ENCODE measurements around the gene NLGN3.
A peak's percentile ranks its signal among the peaks of the same experiment; 100 is the strongest.
"Not testable (repeated sequence)": the region's sequence is repeated elsewhere in the genome, so short reads cannot be mapped to it uniquely, and the experiment has no call there.

The NLGN3 gene

DNA sequence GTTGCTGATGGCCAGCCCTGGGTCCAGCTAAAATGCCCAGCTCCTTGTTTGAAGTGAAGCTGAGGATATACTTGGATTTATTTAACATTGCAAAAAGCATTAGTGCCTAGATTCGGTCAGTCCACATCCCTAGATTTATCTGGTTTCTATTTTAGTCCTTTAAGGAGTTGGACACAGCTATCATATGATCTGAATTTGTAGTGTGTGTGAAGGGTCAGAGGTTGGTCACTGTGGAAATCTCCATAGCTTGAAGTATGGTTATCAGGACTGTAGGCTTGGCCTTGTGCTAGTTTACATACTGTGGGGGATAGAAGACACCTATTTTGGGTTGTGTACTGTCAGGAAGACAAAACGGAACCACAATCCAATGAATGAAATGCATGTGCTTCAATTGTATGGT is 28.8 kb downstream of the NLGN3 start:
- no peak for FAIRE-seq

DNA sequence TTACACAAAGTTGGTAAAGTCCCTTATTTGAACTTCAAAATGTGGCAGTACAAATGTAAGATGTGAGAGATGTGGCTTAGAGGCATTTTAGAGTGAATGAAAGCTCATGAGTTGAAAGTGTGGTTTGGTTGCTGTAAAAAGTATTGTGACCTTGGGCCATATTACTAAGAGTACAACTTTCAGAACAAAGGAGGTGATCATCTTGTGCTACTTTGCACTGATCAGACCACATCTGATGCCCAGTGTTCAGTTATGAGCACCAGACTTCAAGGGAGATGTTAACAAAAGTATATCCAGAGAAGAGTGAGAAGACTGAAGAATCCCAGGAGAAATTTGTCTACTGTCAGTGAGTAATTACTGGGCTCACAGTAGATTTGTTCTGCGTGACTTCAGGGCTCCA is 30.2 kb downstream of the NLGN3 start:
- FAIRE-seq, result no peak

DNA sequence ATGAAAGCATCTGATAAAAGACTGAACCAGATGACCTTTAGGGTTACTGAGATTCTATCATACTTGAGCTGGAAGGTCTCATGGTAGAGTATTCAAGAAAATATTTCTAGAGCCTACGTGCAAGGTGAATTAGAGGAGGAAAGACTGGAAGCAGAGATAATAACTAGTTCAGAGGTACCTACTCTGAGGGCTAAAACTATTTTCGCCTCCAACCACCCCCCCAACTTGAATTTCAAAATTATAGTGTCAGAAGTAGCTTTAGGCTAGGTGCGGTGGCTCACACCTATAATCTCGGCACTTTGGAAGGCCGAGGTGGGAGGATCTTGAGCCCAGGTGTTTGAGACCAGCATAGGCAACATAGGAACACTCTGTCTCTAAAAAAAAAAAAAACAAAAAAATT is 30.9 kb downstream of the NLGN3 start:
- no peak for FAIRE-seq

DNA sequence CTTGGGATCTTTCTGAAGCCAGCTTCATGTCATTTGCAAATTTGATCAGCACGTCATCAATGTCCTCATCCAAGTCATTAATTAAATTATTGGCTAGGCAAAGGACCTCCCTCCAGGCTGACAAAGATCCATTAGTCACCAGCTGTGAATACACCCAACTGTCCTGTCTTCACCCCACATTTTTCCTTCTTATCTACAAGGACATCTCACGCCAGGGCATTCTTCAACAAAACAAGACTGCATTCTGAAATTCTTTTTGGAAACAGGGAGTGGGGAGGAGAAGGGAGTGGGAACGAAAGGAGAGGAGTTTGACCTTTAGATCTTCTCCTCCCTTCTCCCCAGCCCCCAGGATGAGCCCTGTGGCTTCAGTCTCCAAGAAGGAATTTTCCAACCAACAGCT is 32.7 kb downstream of the NLGN3 start:
- no peak for FAIRE-seq

DNA sequence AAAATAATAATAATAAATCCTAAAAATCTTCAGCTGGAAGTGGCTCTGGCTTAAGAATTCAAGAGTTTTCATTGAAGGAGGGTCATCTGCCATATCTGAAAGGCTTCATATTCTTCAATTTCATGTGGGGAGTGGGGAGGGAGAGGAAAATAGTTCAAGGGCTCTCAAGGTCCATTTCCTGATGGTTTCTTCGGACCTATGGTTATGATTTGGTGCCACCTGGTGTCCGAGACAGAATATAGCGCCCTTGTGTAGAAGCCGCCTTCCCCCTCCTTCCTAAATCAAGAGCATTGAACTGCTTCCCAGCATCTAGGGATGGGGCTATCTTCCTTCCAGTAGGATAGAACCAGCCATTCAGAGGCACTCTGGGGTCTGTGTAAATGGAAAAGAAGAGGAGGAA is 34.3 kb downstream of the NLGN3 start:
- FAIRE-seq, result peak; percentile 48

DNA sequence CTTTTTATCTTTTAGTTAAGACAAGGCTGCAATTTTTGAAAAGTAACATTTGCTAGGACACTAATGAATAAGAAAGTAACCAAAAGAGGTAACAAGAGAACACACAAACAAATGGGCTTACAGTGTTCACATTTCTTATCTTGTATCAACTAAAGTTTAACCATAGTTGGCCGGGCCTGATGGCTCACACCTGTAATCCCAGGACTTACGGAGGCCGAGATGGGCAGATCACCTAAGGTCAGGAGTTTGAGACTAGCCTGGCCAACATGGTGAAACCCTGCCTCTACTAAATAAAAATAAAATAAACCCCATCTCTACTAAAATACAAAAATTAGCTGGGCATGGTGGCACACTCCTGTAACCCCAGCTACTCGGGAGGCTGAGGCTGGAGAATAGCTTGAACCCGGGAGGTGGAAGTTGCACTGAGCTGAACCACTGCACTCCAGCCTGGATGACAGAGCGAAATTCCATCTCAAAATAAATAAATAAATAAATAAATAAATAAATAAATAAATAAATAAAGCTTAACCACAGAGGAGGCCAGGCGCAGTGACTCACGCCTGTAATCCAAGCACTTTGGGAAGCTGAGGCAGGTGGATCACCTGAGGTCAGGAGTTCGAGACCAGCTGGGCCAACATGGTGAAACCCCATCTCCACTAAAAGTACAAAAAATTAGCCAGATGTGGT is 36.1 kb downstream of the NLGN3 start:
- FAIRE-seq, result not testable (repeated sequence)

DNA sequence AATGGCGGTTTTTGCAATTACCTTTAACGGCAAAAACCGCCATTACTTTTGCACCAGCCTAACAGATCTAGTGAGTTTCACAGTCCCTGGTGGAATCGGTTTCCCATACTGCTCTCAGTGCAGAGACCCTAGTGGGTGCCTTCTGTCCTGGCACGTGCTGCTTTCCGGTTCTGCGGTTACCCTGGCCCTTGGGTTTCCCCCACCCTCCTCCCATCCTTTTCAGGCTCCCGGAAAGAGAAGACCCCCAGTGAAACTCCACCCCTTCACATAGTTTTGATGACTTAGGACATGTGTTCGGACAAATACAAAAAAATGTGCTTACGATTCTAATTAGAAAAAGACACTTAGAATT is 36.9 kb downstream of the NLGN3 start:
- FAIRE-seq, result no peak

DNA sequence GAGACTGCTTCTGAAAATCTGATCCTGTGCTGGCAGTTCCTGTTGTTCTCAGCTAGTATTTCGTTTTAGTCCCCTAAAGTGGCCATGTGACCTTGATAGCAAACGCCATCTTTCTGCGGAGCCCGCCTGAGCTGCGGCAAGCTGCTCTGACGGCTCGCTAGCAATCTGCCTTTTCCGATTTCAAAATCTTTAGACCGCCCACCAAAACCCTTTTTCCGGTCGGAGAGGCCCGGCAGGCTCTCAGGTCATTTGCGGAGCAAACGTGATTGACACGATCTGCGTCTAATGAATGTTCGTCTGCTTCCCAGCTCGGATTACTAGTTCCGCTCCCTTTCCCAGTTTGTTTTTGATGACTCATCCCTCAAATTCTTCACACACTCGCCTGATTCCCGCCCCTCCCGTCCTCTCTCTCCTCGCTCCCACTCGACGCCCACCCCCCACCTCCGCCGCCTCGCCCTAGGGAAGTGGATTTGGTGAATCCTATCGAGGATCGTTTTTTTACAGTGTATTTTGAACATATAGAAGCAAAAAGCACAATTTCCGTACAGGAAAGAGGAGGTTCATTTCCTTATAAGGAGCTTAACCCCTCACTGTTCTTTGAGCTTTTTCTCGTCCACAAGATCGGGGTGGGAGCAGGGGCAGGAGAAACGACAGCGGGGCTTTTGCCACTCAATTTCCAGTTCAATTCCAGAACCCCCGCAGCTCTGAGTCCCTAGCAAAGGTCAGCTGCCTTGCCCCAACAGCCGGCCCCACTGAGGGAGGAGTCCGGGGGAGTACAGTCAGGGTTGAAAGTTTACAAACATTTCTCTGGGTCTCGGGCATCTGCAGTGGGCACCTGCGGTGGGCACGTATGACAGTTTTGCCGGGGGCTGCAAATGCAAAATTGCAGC is 37.5 kb downstream of the NLGN3 start:
- FAIRE-seq, result peak; percentile 93

DNA sequence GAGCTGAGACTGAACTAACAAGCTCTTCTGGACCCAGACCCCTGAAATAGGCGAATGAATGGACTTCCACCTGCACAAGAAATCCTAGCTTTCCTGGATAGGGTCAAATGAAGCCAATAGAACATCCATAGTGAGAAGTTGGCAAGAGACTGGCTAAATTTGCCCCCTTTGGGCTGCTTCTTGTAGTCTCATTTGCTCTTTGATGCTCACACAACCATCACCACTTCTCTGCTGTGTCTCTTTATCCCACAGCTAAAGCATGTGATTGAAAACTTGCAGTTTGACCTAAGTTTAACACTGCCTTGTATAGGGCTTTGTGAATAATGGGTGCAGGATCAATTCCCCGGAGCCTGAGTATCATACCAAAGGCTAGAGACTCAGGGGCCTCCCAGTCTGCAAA is 38.2 kb downstream of the NLGN3 start:
- no peak for FAIRE-seq

DNA sequence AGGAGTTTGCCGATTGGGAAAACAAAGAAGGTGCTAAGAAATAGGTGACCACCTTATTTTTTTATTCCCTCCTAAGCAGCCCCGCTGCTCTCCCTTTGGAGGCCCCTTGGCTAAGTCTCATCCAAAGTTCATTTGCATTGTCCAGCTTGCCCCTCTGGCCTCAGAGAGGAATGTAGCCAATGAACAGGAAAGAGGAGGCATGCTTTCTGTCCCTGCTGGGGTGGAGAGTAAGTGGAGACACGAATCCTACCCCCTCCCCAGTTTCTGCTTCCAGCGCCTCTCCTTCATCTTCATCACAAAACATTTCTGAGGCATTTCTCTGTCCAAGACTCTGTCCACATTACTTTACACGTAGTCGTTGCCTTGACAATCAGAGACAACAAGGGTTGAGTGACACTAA is 38.7 kb downstream of the NLGN3 start:
- no peak for FAIRE-seq

DNA sequence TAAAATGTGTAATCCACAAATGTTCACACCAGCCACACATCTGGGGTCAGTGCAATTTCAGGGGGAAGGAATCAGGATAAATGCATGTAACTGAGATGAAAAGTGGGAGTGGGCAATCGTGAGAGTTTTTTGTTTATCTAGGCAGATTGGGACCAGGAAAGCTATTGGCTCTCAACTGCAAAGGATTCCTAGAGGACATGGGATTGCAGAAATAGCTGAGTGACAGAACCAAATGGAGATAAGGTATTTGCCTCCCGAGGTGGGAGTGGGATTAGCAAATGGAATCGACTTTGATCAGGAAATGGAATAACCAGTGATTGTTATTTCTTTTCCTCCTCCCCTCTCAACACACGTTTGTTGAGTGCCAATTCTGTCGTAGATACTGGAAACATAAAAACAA is 39.5 kb downstream of the NLGN3 start:
- FAIRE-seq, result no peak

DNA sequence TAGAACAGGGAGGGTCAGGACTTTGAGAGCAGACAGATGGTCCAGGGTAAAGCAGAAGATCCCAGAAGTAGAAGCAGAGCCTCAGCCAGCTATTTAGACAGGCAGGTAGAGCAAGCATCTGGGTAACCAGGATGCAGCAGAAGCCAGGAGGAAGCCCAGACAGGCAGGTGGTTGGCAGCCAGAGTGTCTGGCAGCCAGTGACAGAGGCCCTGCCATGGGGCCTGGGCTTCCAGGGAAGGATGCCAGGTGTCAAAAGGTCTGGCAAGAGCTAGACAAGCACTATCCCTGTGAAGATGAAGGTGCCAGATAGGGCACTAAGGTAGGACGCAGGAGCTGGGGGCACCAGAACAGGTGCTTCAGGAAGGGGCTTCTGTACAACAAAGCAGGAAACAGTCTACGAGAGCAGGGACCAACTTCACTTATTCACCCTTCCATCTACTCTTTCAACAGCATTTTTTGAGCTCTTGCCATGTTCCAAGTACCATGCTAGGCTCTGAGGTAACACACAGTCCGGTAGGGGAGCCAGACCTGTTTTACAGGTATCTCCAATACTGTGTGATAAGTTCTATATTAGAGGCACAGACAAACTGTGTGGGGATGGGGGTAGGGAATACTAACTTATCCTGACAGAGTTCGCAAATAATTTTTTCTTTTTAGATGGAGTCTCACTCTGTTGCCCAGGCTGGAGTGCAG is 40.3 kb downstream of the NLGN3 start:
- no peak for FAIRE-seq

DNA sequence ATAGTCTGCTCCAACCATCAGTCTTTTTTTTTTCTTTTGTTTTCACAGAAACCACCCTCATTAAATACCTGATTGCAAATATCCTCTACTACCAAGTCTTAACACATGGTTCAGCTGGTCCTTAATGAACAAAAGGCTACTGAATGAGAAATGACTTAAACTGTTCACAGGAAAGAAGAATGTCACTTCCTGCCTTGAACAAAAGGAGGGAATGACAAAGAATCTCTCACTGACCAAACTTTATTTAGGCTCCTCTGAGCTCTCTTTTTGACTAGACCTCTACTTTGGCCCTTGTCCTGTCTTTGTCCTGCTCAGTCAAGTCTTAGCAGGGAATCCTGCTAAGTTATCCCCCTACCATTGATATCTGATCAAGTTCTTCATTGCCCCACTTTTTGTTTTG is 46.6 kb downstream of the NLGN3 start:
- no peak for FAIRE-seq

DNA sequence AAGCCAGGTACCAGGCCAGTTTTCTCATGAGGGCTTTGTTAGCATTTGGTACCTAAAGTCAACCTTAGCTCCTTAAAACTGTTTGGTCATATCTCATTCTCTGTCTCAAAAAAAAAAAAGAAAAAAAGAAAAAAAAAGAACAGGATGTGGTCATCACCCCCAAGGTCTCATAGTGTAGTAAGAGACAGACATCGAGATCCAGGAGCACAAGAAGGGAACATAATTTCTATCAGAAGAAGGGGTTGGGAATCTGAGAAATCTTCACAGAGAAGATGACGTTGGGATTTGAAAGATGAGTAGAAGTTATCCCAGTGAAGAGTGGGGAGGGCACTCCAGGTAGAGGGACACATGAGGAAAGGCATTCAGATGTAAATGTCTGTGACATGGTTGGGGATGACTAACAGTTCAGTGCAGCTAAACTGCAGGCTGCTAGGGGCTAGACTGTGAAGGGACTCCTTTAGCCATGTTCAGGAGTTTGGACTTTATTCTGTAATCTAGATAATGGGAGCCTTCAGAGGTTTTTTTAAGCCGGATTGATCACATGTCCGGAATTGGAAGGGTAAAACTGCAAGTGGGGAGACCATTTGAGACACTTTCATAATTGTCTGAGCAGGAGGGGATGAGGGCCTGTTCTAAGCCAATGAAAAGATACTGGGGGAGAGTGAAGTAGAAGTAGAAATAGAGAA is 51.5 kb downstream of the NLGN3 start:
- FAIRE-seq, result no peak

DNA sequence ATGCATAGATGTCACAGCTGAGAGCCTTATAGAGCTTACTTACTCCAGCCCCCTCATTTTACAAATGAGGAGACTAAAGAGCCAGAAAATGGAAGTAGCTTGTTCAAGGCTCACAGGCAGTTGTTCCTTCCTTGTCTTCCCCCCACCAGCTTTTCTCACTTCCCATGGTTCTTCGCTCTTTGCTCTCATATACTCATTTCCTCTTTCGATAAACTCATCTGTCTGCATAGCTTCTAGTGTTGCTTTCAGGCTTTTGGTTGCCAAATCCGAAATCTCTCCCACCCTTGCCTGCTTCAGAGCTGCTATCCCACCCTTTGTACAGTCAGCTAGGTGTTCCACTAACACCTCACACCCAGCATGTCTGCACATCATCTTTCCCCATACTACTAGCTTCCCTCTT is 53.4 kb downstream of the NLGN3 start:
- no peak for FAIRE-seq

DNA sequence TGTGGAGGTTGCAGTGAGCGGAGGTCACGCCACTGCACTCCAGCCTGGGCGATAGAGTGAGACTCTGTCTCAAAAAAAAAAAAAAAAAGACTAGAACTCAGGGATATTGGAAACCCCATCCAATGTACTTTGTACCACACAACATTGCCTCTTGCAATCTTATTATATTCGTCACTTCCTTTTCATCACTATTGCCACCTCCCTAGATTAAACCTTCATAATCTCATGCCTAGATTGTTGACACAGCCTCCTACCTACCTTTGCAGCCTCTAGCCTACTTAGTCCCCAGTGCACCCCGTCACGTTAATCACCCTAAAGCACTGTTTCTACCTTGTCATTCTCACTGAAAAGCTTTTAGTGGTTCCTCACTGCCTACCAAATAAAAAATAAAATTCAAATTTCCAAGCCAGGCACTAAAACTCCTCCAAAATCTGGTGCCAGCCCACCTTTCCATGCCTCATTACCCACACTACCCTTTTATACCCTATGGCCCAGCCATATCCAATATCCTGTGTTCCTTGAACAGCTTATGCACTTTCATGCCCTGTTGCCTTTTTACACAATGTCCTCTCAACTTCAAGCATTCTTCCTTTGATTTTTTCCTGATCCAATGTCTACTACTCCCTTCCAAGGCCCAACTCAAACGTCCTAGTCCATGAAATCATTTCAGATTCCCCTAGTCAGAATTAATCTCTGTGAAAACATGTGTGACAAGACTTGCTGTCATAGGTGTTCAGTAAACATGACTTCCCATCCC is 54.8 kb downstream of the NLGN3 start:
- no peak for FAIRE-seq

DNA sequence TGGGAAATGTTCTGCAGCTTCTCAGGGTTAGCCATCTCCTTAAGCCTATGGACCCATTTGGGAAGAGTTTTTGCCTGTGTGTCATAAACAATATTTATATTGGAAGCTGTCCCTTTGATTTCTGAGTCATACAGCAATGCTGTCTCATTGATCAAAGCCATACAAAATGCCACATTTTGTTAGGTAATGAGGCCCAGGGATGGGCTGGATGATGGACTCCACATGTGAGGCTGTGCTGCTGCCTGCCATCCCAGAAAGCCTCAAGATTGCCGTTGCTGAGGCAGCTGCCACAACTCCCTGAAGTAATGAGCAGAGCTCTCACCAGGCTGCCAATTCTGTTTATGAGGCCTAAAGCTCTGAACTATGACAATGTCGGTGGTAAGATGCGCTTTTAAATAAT is 66.2 kb downstream of the NLGN3 start:
- no peak for FAIRE-seq

DNA sequence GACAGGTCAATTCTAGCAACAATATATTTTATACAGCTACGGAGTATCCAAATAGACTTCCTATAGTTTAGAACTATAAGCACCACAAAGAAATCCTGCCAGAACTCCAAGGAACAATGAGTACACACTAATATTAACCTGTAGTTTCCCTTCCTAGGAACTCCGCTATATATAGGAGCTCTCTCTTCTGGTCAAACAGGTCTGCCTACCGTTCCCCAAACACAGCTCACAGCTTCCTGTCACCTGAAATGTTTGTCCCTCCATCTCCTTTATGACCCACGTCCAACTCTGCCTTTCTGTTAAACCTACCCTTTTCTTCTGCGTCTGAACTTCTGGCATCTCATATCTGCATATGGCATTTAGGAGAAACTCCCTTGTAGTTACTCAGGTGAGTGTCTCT is 67.9 kb downstream of the NLGN3 start:
- FAIRE-seq, result no peak

DNA sequence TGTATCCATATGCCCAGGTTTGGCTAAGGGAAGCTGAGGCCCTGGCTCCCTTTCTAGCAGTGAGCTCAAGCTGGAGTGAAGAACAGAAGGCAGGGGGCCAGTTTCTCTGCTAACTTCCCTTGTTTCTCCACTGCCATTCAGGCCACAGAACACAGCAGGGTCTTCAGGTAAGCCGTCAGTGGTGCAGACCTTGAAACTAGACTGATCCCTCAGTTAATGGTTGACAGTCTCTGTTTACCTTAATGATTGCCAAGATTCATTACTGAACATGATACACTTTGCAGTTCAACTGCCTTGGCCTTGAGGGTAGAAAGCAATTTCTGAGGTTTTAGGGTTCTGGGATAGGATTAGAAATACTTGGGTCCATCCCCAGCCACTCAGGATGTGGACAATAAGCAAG is 69.5 kb downstream of the NLGN3 start:
- no peak for FAIRE-seq

DNA sequence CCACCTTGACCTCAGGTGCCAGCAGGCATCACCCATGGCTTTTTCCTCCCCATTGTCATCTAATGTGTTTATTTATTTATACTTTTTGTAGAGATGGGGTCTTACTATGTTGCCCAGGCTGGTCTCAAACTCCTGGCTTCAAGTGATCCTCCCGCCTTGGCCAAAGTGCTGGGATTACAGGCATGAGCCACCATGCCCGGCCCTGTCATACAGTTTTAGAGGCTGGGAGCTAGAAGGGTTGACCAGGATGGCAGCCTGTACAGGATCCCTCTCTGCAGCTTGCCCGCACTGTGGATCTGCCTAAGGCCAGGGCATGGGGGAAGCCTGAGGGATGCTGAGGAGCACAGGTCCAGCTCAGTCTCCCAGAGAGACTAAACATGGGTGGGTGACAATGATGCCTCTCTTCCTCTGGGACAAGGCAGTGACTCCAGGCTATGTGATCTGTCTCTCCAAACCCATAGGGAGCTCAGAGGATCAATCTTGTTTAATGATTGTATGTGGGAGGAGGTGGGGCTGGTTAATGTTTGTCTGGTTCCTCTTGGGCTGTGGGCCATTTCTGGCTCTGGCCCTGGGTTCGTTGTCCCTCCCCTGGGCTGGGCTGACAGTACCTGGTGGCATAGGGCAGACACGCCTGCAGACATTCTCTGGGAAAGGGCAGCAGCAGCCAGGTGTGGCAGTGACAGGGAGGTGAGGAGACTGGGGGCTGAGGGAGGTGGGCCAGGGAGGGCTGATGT is 70.1 kb downstream of the NLGN3 start:
- FAIRE-seq, result no peak

DNA sequence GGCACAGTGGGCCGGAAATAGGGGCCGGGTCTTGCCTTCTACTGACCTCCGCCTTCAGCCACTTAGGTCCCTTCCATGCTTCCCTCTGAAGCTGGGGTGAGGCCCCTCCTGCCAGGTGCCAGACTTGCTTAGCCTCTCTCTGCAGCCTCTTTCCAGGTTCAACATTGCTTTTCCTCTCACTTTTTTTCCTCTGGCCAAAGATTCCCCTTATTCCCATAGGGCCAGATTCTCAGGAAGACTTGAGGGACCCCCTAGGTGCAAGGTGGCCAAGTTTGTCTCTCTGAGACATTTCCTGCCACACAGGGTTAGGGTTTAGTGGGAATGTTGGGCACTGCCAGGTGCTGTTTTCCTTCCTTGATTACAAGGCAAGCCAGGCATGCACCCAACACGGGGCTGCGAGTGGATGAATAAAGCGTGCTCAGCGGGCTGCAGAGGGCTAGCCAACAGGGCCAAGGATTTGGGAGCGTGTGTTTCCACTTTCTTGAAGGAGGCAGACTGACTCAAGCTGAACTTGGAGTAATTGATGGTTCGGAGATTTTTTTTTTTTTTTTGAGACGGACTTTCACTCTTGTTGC is 70.8 kb downstream of the NLGN3 start:
- no peak for FAIRE-seq

DNA sequence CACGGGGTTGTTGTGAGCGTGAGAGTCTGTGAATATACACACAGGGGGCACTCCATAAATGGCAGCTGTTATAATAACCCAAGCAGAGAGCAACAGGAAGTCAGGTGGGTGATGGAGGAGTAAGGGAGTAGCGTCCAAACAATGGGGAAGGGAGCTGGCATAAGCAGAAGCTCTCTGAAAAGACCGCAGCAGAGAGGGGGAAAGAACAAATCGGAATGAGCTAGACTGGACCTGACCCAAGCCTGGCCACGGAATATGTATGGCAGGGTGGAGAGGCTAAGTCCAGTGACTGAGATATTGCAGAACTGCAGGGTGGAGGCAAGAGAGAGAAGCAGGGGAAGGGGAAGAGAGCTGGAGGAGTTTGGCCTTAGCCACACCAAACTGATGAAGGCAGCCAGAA is 71.8 kb downstream of the NLGN3 start:
- no peak for FAIRE-seq

Data from A204.1 (cell line).